ENCODE data around the gene CBR1. TPM values are rescaled to one million over a fixed set of nuclear protein-coding genes. Genes with fewer than 3 reads are reported as not detected.
"Not testable (repeated sequence)": the region's sequence is repeated elsewhere in the genome, so short reads cannot be mapped to it uniquely, and the experiment has no call there.

The CBR1 gene
- total RNA-seq, 1 donor from 2014 or later = 37.3 TPM

DNA sequence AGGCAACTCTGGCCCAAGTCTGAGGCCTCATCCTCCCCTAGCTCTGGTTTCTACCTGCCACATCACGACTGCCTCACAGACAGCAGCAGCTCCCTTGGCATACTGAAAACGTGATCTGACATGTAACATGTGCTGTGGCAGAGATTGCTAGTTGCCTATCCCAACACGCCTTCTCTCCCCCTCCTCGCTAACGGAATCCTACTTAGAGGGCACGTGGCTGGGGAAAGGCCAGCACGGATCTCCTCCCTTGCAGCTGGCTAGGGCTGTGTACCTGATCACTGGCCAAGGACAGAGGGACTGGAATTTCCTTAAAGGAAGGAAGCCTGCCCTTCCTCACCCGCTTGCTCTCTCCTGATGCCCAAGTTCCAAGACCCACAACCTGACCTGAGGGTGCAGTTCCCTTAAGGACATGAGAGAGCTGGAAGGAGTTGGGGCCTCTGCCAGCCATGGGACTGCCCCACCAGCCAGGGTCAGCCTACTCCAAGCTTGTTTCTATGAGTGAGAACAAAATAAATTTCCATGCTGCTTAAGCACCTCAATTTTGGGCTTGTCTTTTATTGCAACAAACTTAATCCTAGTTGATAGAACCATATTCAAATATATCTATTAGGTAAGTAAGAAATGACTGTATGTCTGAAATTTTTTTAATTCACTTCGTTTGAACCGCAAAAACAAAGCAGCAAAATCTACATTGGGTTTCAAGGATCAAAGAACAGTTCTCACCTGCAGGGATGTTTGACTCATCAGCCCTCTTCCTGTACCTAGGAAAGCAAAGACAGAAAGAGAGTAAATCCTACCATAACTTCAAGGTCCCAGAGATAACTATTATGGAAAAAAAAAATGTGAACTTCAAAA, 16.7 kb upstream of the CBR1 start:
- peak; percentile 28 for DNase-seq

GRCh38 chr21:36053715-36054062, 16.1 kb upstream of the CBR1 start:
- no peak for DNase-seq

DNA sequence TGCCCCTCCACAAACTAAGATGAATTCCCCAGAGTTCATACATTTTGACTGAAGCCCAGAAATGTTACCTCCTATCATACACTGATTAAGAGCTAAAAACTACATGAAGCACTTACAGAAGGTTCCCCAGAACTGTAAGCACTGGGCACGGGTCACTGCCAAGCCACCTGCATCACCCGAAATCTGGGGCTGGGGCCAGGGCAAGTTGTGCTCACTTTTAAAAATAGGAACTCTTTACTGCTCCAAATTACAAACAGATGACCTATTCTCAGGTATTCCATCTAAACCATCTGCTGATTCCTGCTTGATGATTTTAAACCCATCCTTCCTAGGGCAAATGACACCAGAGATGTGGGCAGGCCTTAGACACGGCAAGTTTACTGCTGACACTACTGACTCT, 14.3 kb upstream of the CBR1 start:
- no peak for DNase-seq

DNA sequence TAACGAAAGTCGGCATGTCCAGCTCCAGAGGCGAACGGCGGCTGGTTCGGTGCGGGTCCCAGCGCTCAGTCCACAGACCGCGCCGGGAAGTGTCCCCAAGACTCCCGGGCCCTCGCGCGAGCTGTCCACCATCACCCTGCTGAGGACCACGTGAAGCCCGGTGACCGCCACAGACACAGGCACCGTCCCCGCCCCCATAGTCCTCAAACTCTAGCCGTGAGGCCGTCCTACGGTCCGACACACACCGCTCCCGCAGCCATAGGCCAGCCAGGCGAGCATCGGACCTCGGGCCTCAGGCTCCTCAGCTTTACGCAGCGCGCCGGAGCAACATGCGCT, 10.0 kb upstream of the CBR1 start:
- DNase-seq = no peak

GRCh38 chr21:36060159-36060921, 9.5 kb upstream of the CBR1 start, which contains the start of gene SETD4:
SETD4 (minus strand) TSS chr21:36060526; CDS start chr21:36058888, 1,638 bp downstream.
- DNase-seq = peak; percentile 92

GRCh38 chr21:36061445-36061844, 8.4 kb upstream of the CBR1 start:
- DNase-seq = no peak

DNA sequence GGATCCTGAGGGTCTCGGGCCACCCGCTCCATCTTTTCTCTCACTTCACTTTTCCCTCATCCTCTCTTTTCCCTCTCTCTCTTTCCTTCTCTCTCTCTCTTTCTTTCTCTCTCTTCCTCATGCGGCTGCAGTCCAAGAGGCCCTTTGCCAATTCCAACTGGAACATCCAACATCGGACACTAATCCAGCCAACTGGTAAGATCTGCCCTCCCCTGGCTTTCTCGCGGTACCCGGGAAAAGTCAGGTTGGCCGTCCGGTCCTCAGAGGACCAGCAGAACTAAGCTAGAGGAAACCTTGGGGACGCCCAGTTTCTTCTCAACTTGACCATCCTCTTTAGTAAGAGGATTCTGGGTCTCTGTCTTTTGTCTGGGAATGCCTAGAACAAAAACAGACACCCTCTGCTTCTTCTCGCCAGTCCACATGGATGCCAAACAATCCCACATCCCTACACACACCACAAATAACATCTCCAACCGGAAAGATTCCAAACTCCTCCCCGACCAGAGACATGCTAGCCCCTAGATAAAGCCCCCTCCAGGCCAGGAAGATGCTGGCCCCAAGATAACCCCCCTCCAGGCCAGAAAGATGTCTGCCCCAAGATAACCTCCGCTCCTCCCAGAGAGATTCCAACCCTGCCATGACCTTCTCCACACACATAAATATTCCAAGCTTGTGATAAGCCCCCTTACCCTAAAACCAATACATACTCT, 6.3 kb upstream of the CBR1 start:
- no peak for DNase-seq

GRCh38 chr21:36064085-36064460, 5.8 kb upstream of the CBR1 start:
- no peak for DNase-seq

DNA sequence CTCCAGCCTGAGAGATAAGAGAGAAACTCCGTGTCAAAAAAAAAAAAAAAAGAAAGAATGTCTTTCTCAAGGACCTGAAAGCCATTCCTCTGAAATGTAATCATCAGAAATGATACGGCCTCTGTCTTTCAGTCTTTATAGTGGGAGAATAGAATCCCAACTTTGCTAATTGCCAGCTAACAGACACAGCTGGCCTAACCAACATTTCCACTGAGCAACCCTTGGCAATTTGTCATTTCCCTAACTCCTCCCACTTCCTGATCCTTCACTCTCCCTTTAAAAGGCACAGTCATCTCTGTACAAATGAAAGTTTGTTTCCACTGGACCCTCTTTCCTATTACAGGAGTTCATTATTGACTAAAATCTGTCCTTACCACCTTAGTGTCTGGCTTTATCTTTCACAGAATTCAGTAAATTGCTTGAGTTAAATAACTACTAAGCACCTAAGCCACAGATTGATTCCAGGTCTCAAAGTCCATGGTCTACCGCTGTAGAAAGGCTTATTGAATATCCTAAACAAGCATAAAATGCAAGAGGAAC, 4.3 kb upstream of the CBR1 start:
- peak; percentile 76 for DNase-seq

DNA sequence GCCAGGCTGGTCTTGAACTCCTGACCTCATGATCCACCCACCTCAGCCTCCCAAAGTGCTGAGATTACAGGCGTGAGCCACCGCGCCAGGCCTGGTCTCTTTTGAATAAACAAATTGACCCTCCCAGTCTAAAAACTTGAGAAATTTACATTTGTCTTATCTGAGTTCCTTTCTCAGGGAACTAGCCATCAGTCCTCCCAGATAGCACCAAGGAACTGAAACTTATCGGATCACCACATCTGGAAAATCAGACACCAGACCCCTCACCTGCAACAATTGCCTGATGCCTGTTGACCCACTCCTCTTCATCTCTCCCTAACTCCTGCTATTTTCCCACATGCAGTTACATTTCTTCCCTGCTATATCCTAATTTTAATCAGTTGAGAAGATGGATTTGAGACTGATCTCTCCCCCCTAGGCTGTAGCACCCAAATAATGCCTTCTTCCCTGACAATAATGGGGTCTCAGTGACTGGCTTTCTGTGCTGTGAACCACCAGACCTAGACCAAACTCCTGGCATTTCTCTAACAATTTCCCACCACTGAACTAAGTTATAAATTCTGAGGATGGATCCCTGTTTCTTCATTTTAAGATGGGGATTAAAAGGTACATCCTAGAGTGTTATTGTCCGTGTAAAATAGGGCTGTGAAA, 951 bp upstream of the CBR1 start:
- DNase-seq = no peak

- DNase-seq = no peak
Observed at GRCh38 chr21:36070999-36071398, 1.2 kb downstream of the CBR1 start.

- DNase-seq = no peak
Observed at GRCh38 chr21:36072453-36073162, 2.8 kb downstream of the CBR1 start.

GRCh38 chr21:36073181-36073580, 3.4 kb downstream of the CBR1 start:
- DNase-seq = no peak

DNA sequence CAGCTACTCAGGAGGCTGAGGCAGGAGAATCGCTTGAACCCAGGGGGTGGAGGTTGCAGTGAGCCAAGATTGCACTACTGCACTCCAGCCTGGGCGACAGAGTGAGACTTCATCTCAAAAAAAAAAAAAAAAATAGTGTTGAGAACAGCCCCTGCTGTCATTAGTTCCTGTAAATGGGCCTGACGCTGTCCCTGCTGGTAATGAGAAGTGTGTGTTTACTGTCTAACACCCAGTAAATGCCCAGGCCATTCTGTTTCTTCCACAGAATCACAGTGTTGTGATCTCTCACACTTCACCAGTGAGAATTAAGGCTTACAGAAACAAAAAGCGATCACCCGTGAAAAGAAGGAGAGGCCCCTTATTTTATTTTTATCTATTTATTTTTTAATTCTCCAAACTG, 4.1 kb downstream of the CBR1 start:
- DNase-seq = not testable (repeated sequence)

DNA sequence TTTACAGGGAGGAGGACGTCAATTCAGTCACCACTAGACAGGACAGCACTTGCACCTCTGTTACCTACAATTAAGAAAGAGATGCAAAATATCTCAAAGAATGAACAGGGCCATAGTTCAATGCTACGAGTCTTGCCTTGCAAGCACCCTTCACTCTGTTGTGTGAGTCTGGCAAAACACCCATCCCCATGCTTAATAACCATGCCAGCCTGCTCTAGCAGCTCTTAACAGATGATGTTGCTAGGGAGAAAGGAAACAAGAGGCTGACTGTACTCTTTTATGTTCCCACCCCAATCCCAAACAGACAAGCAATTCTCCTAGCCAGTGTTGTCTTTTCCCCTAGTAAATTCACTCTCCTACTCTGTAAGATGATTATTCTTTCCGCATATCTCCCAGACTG, 5.3 kb downstream of the CBR1 start:
- DNase-seq = no peak

DNA sequence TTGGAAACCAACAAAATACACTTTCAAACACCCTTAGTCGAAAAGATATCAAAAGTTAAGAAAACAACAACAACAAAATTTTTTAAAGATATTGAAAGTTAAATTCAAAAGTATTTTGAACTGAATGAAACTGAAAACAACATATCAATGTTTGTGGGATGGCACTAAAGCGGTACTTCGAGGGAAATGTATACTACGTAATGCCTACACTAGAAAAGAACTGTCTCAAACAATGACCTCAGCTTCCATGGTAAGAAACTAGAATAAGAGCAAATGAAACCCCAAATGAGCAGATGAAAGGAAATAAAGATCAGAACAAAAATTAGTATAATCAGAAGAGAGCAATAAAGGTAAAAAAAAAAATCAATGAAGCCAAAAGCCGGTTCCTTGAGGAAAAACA, 6.1 kb downstream of the CBR1 start:
- DNase-seq = no peak

GRCh38 chr21:36076878-36077655, 7.2 kb downstream of the CBR1 start:
- DNase-seq = no peak

DNA sequence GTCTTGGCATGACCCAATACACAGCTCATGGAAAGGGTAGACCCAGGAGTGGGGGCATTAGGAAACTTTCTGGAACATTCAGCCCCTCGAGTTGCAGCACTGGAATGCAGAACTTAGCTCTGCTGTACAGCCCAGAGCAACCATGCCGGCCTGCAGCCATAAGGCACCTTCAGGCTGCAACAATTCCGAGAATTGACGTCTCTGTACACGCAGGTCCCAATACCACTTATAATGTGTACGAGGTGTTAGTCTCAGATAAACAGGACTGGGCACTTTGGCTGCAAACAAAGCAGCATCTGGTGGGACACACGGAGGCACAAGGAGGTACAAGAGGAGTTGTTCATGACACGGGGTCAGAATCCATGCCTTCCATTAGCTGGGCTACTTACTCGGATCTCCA, 7.9 kb downstream of the CBR1 start:
- no peak for DNase-seq

- no peak for DNase-seq
Observed at GRCh38 chr21:36079010-36079649, 9.3 kb downstream of the CBR1 start.

DNA sequence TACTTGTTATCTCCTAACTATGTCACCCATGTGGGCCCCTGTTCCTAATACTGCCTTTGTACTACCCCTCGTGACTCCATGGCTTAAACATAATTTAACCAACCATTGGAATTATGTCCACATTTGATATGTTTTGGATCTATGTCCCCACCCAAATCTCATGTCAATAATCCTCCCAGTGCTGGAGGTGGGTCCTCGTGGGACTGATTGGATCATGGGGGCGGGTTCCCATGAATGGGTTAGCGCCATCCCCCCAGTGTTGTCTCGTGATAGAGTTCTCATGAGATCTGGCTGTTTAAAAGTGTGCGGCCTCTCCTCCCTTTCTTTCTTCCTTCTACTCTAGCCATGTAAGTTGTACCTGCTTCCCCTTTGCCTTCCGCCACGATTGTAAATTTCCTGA, 9.8 kb downstream of the CBR1 start:
- DNase-seq = no peak

DNA sequence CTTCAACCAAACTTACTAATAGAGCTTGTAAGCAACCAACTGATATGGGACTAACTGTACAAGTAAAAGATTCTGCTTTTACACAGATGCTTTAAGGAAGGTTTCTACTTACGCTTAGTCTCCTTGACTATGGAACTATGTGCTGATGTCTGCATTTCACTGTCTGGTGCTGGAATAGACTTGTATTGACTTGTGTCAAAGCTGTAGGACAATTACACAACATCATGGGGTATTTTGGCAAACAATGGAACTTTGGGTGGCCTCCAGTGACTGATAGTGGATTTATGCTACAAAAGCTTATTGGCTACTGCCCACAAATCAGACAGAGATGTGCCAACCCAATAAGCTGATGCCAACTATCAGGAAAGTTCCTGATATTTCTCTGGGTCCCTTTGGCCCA, 10.6 kb downstream of the CBR1 start:
- DNase-seq = no peak

Data from dermis blood vessel endothelial cell (primary cell).